ENCODE measurements around the gene SCAF1.

The SCAF1 gene

GRCh38 chr19:49687566-49688316, 45.7 kb downstream of the SCAF1 start:
- no peak overlapping the region for H3K4me3 ChIP-seq (replicated peaks; ENCODE audit: insufficient read depth, low read length)
- no peak for TF ChIP-seq CTCF (IDR thresholded peaks at IDR 0.05; ENCODE audit: insufficient read depth, low read length)
- TF ChIP-seq SPI1 (IDR thresholded peaks at IDR 0.05; ENCODE audit: borderline replicate concordance, low read depth): peak; percentile 88
- TF ChIP-seq POLR2AphosphoS5 (IDR thresholded peaks at IDR 0.05; ENCODE audit: low read depth): peak; percentile 8; the same call in 1 of the 2 replicates

DNA sequence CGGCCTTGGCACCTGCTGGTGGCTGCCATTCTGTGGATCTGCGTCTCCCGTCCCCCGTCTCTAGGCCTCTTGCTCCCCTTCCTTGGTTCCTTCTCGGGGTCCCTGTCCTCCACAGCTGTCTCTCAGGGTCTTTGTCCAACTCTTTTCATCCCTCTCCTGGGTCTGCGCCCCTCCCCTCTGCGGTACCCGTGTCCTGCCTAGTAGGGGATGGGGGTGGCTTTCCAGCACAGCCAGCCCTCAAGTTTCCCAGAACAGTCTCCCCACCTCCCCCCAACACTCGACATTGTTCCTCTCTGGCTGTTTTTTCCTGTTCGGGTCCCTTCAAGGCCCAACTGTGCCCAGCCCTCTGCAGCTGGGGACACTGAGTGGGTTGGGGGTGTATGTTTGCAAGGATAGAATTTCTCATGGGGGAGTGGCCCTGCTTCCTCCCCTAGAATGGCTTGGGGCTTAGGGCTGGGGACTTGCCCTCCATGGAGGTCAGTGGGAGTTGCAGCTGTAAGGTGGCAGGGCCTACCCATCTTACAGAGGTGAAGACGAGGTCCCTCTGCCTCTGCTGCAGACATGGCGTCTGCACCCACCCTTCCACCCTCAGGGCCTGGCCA, 46.6 kb downstream of the SCAF1 start:
- H3K27ac ChIP-seq (replicated peaks): no peak overlapping the region
- H3K27me3 ChIP-seq (ENCODE audit: insufficient read depth, poor library complexity, severe bottlenecking): no peaks in the 10 kb centered on the region
- no peak overlapping the region for H3K4me3 ChIP-seq (replicated peaks; ENCODE audit: insufficient read depth, low read length)
- TF ChIP-seq POLR2AphosphoS5 (IDR thresholded peaks at IDR 0.05; ENCODE audit: low read depth): no peak; the same call in 1 of the 2 replicates
- TF ChIP-seq, protein P1, sequence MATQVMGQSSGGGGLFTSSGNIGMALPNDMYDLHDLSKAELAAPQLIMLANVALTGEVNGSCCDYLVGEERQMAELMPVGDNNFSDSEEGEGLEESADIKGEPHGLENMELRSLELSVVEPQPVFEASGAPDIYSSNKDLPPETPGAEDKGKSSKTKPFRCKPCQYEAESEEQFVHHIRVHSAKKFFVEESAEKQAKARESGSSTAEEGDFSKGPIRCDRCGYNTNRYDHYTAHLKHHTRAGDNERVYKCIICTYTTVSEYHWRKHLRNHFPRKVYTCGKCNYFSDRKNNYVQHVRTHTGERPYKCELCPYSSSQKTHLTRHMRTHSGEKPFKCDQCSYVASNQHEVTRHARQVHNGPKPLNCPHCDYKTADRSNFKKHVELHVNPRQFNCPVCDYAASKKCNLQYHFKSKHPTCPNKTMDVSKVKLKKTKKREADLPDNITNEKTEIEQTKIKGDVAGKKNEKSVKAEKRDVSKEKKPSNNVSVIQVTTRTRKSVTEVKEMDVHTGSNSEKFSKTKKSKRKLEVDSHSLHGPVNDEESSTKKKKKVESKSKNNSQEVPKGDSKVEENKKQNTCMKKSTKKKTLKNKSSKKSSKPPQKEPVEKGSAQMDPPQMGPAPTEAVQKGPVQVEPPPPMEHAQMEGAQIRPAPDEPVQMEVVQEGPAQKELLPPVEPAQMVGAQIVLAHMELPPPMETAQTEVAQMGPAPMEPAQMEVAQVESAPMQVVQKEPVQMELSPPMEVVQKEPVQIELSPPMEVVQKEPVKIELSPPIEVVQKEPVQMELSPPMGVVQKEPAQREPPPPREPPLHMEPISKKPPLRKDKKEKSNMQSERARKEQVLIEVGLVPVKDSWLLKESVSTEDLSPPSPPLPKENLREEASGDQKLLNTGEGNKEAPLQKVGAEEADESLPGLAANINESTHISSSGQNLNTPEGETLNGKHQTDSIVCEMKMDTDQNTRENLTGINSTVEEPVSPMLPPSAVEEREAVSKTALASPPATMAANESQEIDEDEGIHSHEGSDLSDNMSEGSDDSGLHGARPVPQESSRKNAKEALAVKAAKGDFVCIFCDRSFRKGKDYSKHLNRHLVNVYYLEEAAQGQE (IDR thresholded peaks at IDR 0.05; ENCODE audit: insufficient replicate concordance, low read depth): no peak
- no peak for TF ChIP-seq CTCF (IDR thresholded peaks at IDR 0.05; ENCODE audit: insufficient read depth, low read length)
- TF ChIP-seq SPI1 (IDR thresholded peaks at IDR 0.05; ENCODE audit: borderline replicate concordance, low read depth): no peak
- no peak for TF ChIP-seq GABPA (IDR thresholded peaks at IDR 0.05; ENCODE audit: low read depth)
- no peak for DNase-seq (ENCODE audit: low read depth in 1 of 2, low spot score in 1 of 2)

More at GRCh38 chr19:49687566-49688316, 45.7 kb downstream of the SCAF1 start:
- H3K27me3 ChIP-seq (ENCODE audit: insufficient read depth, poor library complexity, severe bottlenecking): no peaks in the 10 kb centered on the region
- no peak overlapping the region for H3K27ac ChIP-seq (replicated peaks)
- DNase-seq (ENCODE audit: low read depth in 1 of 2, low spot score in 1 of 2): peak in 1 of 2 experiments; percentile 55

DNA sequence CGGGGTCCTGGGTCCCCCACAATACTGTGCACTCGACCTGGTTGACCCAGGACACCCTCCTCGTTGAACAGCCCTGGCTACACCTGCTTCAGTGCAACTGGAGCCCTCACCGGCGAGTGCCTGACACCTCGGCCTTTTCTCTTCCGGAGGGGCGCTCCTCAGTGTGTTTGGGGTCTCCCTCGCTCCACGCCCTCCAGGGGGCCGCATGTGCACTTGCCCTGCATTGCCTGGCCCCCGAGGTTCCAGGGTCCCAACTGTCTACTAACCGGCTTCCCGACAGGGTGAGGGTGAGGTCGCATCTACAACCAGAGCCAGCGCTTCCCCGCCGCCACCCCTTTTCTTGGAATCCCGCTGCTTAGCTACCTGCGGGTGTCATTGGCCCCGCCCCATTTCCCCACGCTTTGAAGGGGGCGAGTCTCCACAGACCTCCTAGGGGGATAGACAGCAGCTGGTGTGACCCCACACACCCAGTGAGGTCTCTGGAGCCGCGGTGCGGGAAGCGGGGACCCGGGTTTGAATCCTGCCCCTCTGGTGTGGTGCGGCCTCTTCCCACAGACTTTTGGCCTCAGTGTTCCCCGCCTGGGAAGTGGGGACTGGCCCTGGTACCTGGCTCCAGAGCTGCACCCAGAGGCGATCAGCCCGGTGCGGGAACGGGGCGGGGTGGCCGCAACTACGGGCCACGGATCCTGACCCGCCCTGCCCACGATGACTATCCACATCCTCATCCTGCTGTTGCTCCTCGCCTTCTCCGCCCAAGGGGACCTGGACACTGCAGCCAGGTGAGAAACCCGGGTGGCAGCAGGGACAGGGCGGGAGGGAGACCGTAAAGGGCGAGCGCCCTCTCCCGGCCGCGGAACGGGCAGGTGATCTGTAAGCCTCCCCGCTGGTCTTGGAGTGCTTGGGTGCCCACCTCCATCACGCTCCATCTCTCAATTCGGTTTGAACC, 47.4 kb downstream of the SCAF1 start, which contains the start of gene ADM5:
Gene ADM5, plus strand, starts transcription at position 462 of the 946 bp plus-strand sequence. Its CDS starts 244 bp downstream, at position 706.
- Histone ChIP-seq H3K27me3 (ENCODE audit: insufficient read depth, poor library complexity, severe bottlenecking) (no peaks in the 10 kb centered on the region), H3K27ac (replicated peaks) (no peak within 1 kb of the TSS), H3K4me3 (replicated peaks; ENCODE audit: insufficient read depth, low read length) (no peak within 1 kb of the TSS)
- TF ChIP-seq POLR2AphosphoS5 (IDR thresholded peaks at IDR 0.05; ENCODE audit: low read depth) (peak; percentile 9; the same call in 1 of the 2 replicates), CTCF (IDR thresholded peaks at IDR 0.05; ENCODE audit: insufficient read depth, low read length) (no peak)
- DNase-seq (ENCODE audit: low read depth in 1 of 2, low spot score in 1 of 2): no peak

DNA sequence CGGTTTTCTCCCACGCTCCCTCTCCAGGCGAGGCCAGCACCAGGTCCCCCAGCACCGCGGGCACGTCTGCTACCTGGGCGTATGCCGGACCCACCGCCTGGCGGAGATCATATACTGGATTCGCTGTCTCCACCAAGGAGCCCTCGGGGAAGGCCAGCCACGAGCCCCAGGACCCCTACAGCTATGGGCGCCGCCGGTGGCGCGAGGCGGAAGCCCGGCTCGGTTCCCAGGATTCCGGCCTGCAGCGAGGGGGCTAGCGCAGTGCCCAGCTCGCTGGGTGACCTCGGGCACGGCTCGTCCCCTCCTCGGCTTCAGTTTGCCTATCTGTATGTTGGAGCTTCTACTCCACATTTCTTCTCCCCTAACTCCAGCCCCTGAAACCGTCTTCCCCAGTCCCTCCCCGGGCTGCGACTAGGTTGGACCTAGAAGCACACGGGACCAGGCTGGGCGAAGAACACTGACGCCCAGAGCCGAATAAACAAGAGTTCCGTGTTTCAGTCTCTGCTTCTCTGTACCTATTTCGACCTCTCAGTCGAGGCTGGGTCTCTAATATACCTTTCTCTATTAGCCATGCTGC, 48.2 kb downstream of the SCAF1 start:
- TF ChIP-seq POLR2AphosphoS5 (IDR thresholded peaks at IDR 0.05; ENCODE audit: low read depth) (no peak), SPI1 (IDR thresholded peaks at IDR 0.05; ENCODE audit: borderline replicate concordance, low read depth) (no peak)
- TF ChIP-seq, protein P1 (IDR thresholded peaks at IDR 0.05; ENCODE audit: insufficient replicate concordance, low read depth): no peak
- no peaks in the 10 kb centered on the region for H3K27me3 ChIP-seq (ENCODE audit: insufficient read depth, poor library complexity, severe bottlenecking)
- no peak for DNase-seq (ENCODE audit: low read depth in 1 of 2, low spot score in 1 of 2)
- H3K4me3 ChIP-seq (replicated peaks; ENCODE audit: insufficient read depth, low read length): no peak overlapping the region
- no peak overlapping the region for H3K27ac ChIP-seq (replicated peaks)
